Measurements from ENCODE around the gene ASTL.

DNA sequence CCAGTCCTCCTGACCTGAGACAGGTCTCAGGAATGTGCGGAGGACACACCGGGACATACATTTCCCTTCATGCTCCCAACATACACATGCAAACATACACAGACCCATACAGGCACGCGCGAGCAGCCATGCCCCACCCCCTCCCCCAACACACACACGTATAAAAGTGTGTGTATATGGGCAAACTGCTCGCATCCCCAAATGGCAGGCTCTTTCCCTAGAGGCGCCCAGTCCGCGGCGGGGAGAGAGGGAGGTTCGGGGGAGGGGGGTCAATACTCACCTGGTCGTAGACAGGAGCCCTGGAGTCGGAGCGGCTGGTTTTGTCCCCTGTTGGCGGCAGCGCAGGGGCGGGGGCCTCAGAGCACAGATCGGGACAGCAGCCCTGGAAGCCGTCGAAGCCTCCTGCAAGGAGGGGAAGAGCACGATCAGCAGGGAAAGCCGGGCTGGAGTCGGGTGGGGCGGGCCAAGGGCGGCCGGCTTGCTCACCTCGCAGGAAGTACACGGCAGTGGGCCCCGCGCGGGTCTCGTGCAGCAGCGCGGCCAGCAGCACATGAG is 6.3 kb upstream of the ASTL start:
- TF ChIP-seq, protein P1, sequence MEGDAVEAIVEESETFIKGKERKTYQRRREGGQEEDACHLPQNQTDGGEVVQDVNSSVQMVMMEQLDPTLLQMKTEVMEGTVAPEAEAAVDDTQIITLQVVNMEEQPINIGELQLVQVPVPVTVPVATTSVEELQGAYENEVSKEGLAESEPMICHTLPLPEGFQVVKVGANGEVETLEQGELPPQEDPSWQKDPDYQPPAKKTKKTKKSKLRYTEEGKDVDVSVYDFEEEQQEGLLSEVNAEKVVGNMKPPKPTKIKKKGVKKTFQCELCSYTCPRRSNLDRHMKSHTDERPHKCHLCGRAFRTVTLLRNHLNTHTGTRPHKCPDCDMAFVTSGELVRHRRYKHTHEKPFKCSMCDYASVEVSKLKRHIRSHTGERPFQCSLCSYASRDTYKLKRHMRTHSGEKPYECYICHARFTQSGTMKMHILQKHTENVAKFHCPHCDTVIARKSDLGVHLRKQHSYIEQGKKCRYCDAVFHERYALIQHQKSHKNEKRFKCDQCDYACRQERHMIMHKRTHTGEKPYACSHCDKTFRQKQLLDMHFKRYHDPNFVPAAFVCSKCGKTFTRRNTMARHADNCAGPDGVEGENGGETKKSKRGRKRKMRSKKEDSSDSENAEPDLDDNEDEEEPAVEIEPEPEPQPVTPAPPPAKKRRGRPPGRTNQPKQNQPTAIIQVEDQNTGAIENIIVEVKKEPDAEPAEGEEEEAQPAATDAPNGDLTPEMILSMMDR (conservative IDR thresholded peaks at IDR 0.05; ENCODE audit: low read depth, low read length) = no peak
- TF ChIP-seq EZH2 (IDR thresholded peaks at IDR 0.05; ENCODE audit: low read length, unreplicated experiment) = no peak
- TF ChIP-seq EZH2phosphoT487 (IDR thresholded peaks at IDR 0.05; ENCODE audit: borderline replicate concordance, low read length) = no peak

Data from PC-3 (cell line).